Upper lobe of left lung (tissue), 6 donors: ENCODE measurements around the gene PDE4B. TPM values are rescaled to one million over a fixed set of nuclear protein-coding genes. Genes with fewer than 3 reads are reported as not detected.
A peak's percentile ranks its signal among the peaks of the same experiment; 100 is the strongest.

ENCODE experiments used
- ATAC-seq, 2 donors: fragments of 200-7000 bp; cut with Tn5 transposase; one replicate each; pipeline ENCODE4 v1.9.1; 2022; ENCODE audit warnings: mild to moderate bottlenecking in 2 of 2, moderate library complexity in 2 of 2; ENCODE audit not compliant: low FRiP score in 2 of 2
- DNase-seq, 2 donors: peaks; one replicate each; pipeline ENCODE4 v3.0.0-alpha.2; 2019 to 2020
- H3K27ac ChIP-seq, 4 donors: fragments of 200-600 bp; sonication (generic); one replicate each; pipeline ENCODE4 v1.5.1; 2016 to 2019
- H3K27me3 ChIP-seq, 4 donors: fragments of 200-600 bp; sonication (generic); one replicate each; pipeline ENCODE4 v1.5.1; 2017 to 2019
- H3K36me3 ChIP-seq, 4 donors: fragments of 200-600 bp; sonication (generic); one replicate each; pipeline ENCODE4 v1.5.1; 2016 to 2019
- H3K4me1 ChIP-seq, 4 donors: fragments of 200-600 bp; sonication (generic); one replicate each; pipeline ENCODE4 v1.5.1; 2018 to 2019
- H3K4me3 ChIP-seq, 4 donors: fragments of 200-600 bp; sonication (generic); one replicate each; pipeline ENCODE4 v1.5.1; 2017 to 2019; ENCODE audit warnings: mild to moderate bottlenecking in 2 of 4, moderate library complexity in 1 of 4
- H3K9me3 ChIP-seq, 4 donors: fragments of 200-600 bp; sonication (generic); one replicate each; pipeline ENCODE4 v1.5.1; 2018 to 2019
- CTCF ChIP-seq, 6 experiments: fragments of 450-650 bp in 4 of 6; fragments of 200-600 bp in 2 of 6; sonication (generic) in 2 of 6; IDR thresholded peaks; one replicate each; pipeline ENCODE4 v1.5.1; 2016 to 2019; ENCODE audit warnings: antibody characterized with exemption in 6 of 6
- EP300 ChIP-seq, 4 donors: sonication (generic); formaldehyde crosslinking; IDR thresholded peaks; one replicate each; pipeline ENCODE4 v1.5.1; 2017; ENCODE audit warnings: antibody characterized with exemption in 4 of 4, control low read depth in 2 of 4
- POLR2A ChIP-seq, 4 donors: fragments of 450-650 bp; IDR thresholded peaks; one replicate each; pipeline ENCODE4 v1.5.1; 2016 to 2017; ENCODE audit warnings: antibody characterized with exemption in 4 of 4, mild to moderate bottlenecking in 2 of 4
- POLR2AphosphoS5 ChIP-seq, 2 donors: sonication (generic); formaldehyde crosslinking; IDR thresholded peaks; one replicate each; pipeline ENCODE4 v1.5.1; 2017; ENCODE audit warnings: antibody characterized with exemption in 2 of 2
- WGBS, 2 donors: methylation state at CpG; one replicate each; pipeline ENCODE4 v1.1.5; 2017 to 2018; 5-methylcytosine and 5-hydroxymethylcytosine counted together
- total RNA-seq, 6 donors: library from RNA; depleted of rRNA in 4 of 6; stranded (reverse); fragments of >200 nt in 4 of 6; gene quantifications; one replicate each; pipeline versions ENCODE4 v1.1.0 to v1.2.1, GENCODE V29; 2016 to 2021
- donor health status: DM: no; HTN: no; CAD: no; lungs with moderate emphysema.
- donor health status: DM: no; HTN: yes; CAD: no; lungs with severe emphysema.

Gene PDE4B
- total RNA-seq, 6 donors from 2014 or later: 8.1 to 61.6 (median 15.9) TPM

GRCh38 chr1:66253330-66253921, 460.7 kb downstream of the PDE4B start:
- DNase-seq: no peak
- Histone ChIP-seq H3K27me3 (no peaks in the 10 kb centered on the region), H3K27ac (no peak overlapping the region), H3K36me3 (no peaks in the 10 kb centered on the region), H3K9me3 (no peaks in the 10 kb centered on the region), H3K4me1 (peaks cover 0 to 6% (median 2%) of the 10 kb centered on the region in 4 donors), H3K4me3 (no peak overlapping the region)
- TF ChIP-seq POLR2A (IDR thresholded peaks at IDR 0.05) (no peak), POLR2AphosphoS5 (IDR thresholded peaks at IDR 0.05) (no peak), EP300 (IDR thresholded peaks at IDR 0.05) (no peak), CTCF (IDR thresholded peaks at IDR 0.05) (peak; percentile 56 to 88 (median 78))
- ATAC-seq: peak; percentile 73 to 88
- WGBS, 2 donors: 0 to 3% methylated on average over 1 of the region's 1 CpG

DNA sequence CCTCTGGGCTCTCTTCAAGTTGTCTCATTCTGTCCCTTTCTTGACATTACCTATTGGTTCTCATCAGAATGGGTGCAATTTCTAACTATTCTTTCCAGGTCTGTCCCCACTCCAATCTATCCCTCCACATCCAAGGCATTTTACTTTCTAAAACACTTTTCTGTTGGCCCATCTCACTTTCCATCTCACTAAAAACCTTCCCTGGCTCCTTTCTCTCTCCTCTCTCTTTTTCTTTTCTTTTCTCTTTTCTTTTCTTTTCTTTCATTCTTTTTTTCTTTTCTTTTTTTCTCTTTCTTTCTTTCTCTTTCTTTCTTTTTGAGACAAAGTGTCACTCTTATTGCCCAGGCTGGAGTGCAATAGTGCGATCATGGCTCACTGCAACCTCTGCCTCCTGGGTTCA, 462.1 kb downstream of the PDE4B start:
- Histone ChIP-seq H3K36me3 (no peaks in the 10 kb centered on the region), H3K9me3 (no peaks in the 10 kb centered on the region), H3K27me3 (no peaks in the 10 kb centered on the region), H3K27ac (no peak overlapping the region), H3K4me1 (peaks cover 0 to 6% (median 2%) of the 10 kb centered on the region in 4 donors), H3K4me3 (no peak overlapping the region)
- DNase-seq (no peak), ATAC-seq (no peak)
- 97 to 100% methylated on average over 1 of the region's 1 CpG for WGBS, 2 donors
- TF ChIP-seq EP300 (IDR thresholded peaks at IDR 0.05) (no peak), POLR2A (IDR thresholded peaks at IDR 0.05) (no peak), CTCF (IDR thresholded peaks at IDR 0.05) (no peak), POLR2AphosphoS5 (IDR thresholded peaks at IDR 0.05) (no peak)

- 89 to 94% methylated on average over 5 of the region's 5 CpGs for WGBS, 2 donors
- Histone ChIP-seq H3K36me3 (no peaks in the 10 kb centered on the region), H3K27me3 (no peaks in the 10 kb centered on the region), H3K4me1 (peaks cover 0 to 6% (median 2%) of the 10 kb centered on the region in 4 donors), H3K4me3 (no peak overlapping the region), H3K27ac (no peak overlapping the region), H3K9me3 (no peaks in the 10 kb centered on the region)
- TF ChIP-seq POLR2AphosphoS5 (IDR thresholded peaks at IDR 0.05) (no peak), EP300 (IDR thresholded peaks at IDR 0.05) (no peak), POLR2A (IDR thresholded peaks at IDR 0.05) (no peak), CTCF (IDR thresholded peaks at IDR 0.05) (no peak)
- no peak for DNase-seq
- no peak for ATAC-seq
Measured at GRCh38 chr1:66256629-66257572, 464.2 kb downstream of the PDE4B start.

DNA sequence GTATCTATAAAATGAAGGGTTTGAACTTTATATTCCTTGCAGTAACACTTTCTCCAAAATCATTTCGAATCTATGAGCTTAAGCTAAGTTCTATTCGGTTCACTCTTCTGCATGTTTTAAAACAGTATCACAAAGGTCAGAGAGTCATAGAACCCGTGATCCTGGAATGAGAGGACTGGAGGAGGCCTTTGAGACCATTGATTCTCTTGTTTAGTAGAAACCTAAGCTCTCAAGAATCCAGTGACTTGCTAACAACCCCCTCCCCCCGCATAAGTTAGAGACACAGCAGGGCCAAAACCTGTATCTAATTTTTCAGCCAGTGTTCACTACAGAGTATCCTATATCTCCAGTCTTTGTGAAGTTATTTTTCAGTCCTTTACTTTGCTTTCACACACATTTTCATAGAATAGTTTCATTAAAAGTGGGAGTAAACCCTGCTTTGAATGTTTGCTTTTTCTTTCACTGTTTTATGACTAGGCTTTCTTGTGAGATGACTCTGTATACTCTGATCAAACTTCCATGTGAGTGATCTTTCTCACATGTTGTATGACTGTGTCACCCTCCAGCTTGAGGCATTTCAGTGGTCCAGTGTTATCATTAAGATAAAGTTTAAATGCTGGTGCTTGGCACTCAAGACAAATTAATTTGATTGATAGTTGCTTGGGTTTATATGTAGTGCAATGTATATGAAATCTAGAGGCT, 465.9 kb downstream of the PDE4B start:
- no peaks in the 10 kb centered on the region for H3K27me3 ChIP-seq
- no peak overlapping the region for H3K4me3 ChIP-seq
- no peaks in the 10 kb centered on the region for H3K9me3 ChIP-seq
- TF ChIP-seq POLR2AphosphoS5 (IDR thresholded peaks at IDR 0.05): no peak
- no peak for TF ChIP-seq EP300 (IDR thresholded peaks at IDR 0.05)
- TF ChIP-seq POLR2A (IDR thresholded peaks at IDR 0.05): no peak
- TF ChIP-seq CTCF (IDR thresholded peaks at IDR 0.05): no peak
- no peaks in the 10 kb centered on the region for H3K36me3 ChIP-seq
- 84 to 89% methylated on average over 4 of the region's 4 CpGs for whole genome bisulfite sequencing, 2 donors
- no peak for ATAC-seq
- no peak for DNase-seq
- H3K4me1 ChIP-seq: peaks cover 0 to 4% (median 2%) of the 10 kb centered on the region in 4 donors
- no peak overlapping the region for H3K27ac ChIP-seq
